ENCODE results near the gene PREX1. TPM values are rescaled to one million over a fixed set of nuclear protein-coding genes. Genes with fewer than 3 reads are reported as not detected.
A peak's percentile ranks its signal among the peaks of the same experiment; 100 is the strongest.

PREX1 gene
- total RNA-seq, 2 experiments from 2014 or later, result 20.7 to 25.3 TPM

- H3K36me3 ChIP-seq (ENCODE audit: insufficient read depth, low read length), result peaks cover 14% of the 10 kb centered on the region
- no peak overlapping the region for H3K27ac ChIP-seq (ENCODE audit: low read depth, low read length, poor library complexity, severe bottlenecking)
- 0 out of 2 replicates have a peak, but pooled peaks cover 7% of the 10 kb centered on the region for H3K9me3 ChIP-seq (ENCODE audit: low read length)
- ChIA-PET CTCF (ENCODE audit: unreplicated experiment) (no interaction called here), POLR2A (interaction anchor here (1.1 to 1.3 kb wide), 2 partner anchors 14 to 230 kb away, joined by 3 to 4 read pairs; no protein-coding TSS in a partner anchor)
- H3K79me2 ChIP-seq (ENCODE audit: insufficient read depth, low read depth, low read length), result no peaks in the 10 kb centered on the region
- no peak for DNase-seq (ENCODE audit: low spot score)
- H2AFZ ChIP-seq (ENCODE audit: low read length), result no peak overlapping the region
- no peak for TF ChIP-seq EZH2phosphoT487 (IDR thresholded peaks at IDR 0.05; ENCODE audit: borderline replicate concordance, low read depth, low read length)
- no peak for TF ChIP-seq CTCF (conservative IDR thresholded peaks at IDR 0.05; ENCODE audit: low read length)
- intact Hi-C loops (cut with micrococcal nuclease; ENCODE audit: unreplicated experiment), result no loop called here
- no peaks in the 10 kb centered on the region for H4K20me1 ChIP-seq (ENCODE audit: insufficient read depth, low read length)
- H3K4me2 ChIP-seq (ENCODE audit: low read length), result peak overlapping the region; percentile 40; the same call in 1 of the 2 replicates
- no TSS peak for BruUV-seq (replicated peaks)
- peaks cover 19% of the 10 kb centered on the region for H3K4me1 ChIP-seq (ENCODE audit: insufficient read depth, low read length, poor library complexity, severe bottlenecking)
- no peaks in the 10 kb centered on the region for H3K9me2 ChIP-seq (ENCODE audit: insufficient read depth, low read length)
- H3K4me3 ChIP-seq (ENCODE audit: low read depth, low read length, poor library complexity, severe bottlenecking), result no peak overlapping the region
Measured at GRCh38 chr20:48802647-48803046, 25.2 kb downstream of the PREX1 start.

GRCh38 chr20:48802216-48802615, 25.6 kb downstream of the PREX1 start:
- DNase-seq (ENCODE audit: low spot score), result no peak
- H3K79me2 ChIP-seq (ENCODE audit: insufficient read depth, low read depth, low read length), result no peaks in the 10 kb centered on the region; the same call in 1 of the 2 replicates
- H3K4me2 ChIP-seq (ENCODE audit: low read length), result no peak overlapping the region
- H3K36me3 ChIP-seq (ENCODE audit: insufficient read depth, low read length), result peaks cover 13% of the 10 kb centered on the region
- 0 out of 2 replicates have a peak, but pooled peaks cover 7% of the 10 kb centered on the region for H3K9me3 ChIP-seq (ENCODE audit: low read length)
- H3K4me3 ChIP-seq (ENCODE audit: low read depth, low read length, poor library complexity, severe bottlenecking), result no peak overlapping the region
- no peaks in the 10 kb centered on the region for H3K9me2 ChIP-seq (ENCODE audit: insufficient read depth, low read length)
- H4K20me1 ChIP-seq (ENCODE audit: insufficient read depth, low read length), result no peaks in the 10 kb centered on the region
- H2AFZ ChIP-seq (ENCODE audit: low read length), result no peak overlapping the region
- intact Hi-C loops (cut with micrococcal nuclease; ENCODE audit: unreplicated experiment), result no loop called here
- CTCF ChIA-PET (ENCODE audit: unreplicated experiment), result no interaction called here
- H3K27ac ChIP-seq (ENCODE audit: low read depth, low read length, poor library complexity, severe bottlenecking), result no peak overlapping the region
- POLR2A ChIA-PET, result interaction anchor here (1.1 to 1.3 kb wide), 2 partner anchors 14 to 230 kb away, joined by 3 to 4 read pairs; no protein-coding TSS in a partner anchor
- no peak for TF ChIP-seq CTCF (conservative IDR thresholded peaks at IDR 0.05; ENCODE audit: low read length)
- TF ChIP-seq EZH2phosphoT487 (IDR thresholded peaks at IDR 0.05; ENCODE audit: borderline replicate concordance, low read depth, low read length), result no peak
- no TSS peak for BruUV-seq (replicated peaks)
- peaks cover 24% of the 10 kb centered on the region for H3K4me1 ChIP-seq (ENCODE audit: insufficient read depth, low read length, poor library complexity, severe bottlenecking)

- Histone ChIP-seq H2AFZ (ENCODE audit: low read length) (no peak overlapping the region), H4K20me1 (ENCODE audit: insufficient read depth, low read length) (no peaks in the 10 kb centered on the region), H3K27ac (ENCODE audit: low read depth, low read length, poor library complexity, severe bottlenecking) (no peak overlapping the region), H3K4me3 (ENCODE audit: low read depth, low read length, poor library complexity, severe bottlenecking) (no peak overlapping the region), H3K9me2 (ENCODE audit: insufficient read depth, low read length) (no peaks in the 10 kb centered on the region), H3K4me1 (ENCODE audit: insufficient read depth, low read length, poor library complexity, severe bottlenecking) (peaks cover 28% of the 10 kb centered on the region), H3K79me2 (ENCODE audit: insufficient read depth, low read depth, low read length) (no peaks in the 10 kb centered on the region; the same call in 1 of the 2 replicates), H3K36me3 (ENCODE audit: insufficient read depth, low read length) (peaks cover 3% of the 10 kb centered on the region; the same call in 1 of the 2 replicates), H3K9me3 (ENCODE audit: low read length) (0 out of 2 replicates have a peak, but pooled peaks cover 1% of the 10 kb centered on the region), H3K4me2 (ENCODE audit: low read length) (no peak overlapping the region)
- no TSS peak for BruUV-seq (replicated peaks)
- ChIA-PET POLR2A (interaction anchor here (0.9 to 2.3 kb wide), 3 partner anchors 13 to 41 kb away, joined by 3 to 6 read pairs (median 4); no protein-coding TSS in a partner anchor), CTCF (ENCODE audit: unreplicated experiment) (no interaction called here)
- intact Hi-C loops (cut with micrococcal nuclease; ENCODE audit: unreplicated experiment), result no loop called here
- no peak for DNase-seq (ENCODE audit: low spot score)
- TF ChIP-seq CTCF (conservative IDR thresholded peaks at IDR 0.05; ENCODE audit: low read length) (no peak), EZH2phosphoT487 (IDR thresholded peaks at IDR 0.05; ENCODE audit: borderline replicate concordance, low read depth, low read length) (no peak)
Measured at GRCh38 chr20:48801197-48801596, 26.6 kb downstream of the PREX1 start.

All from OCI-LY7 (cell line).